Astrocyte of the spinal cord (primary cell): ENCODE data around the gene DCST1.
"Not testable (repeated sequence)": the region's sequence is repeated elsewhere in the genome, so short reads cannot be mapped to it uniquely, and the experiment has no call there.

ENCODE experiments used
- DNase-seq: peaks from one replicate; pipeline ENCODE4 v3.0.0; 2011; ENCODE audit warnings: low read depth, low spot score
- H3K4me3 ChIP-seq: 2 replicates; pipeline ENCODE4 v1.5.1; 2011; ENCODE audit warnings: low read depth, mild to moderate bottlenecking, low read length, moderate library complexity
- in situ Hi-C: cut with HindIII; loops from 2 replicates; pipeline ENCODE4 v1.10.0; 2017; ENCODE audit warnings: low sequenced_read_pairs
- TF ChIP-seq, protein P1 (sequence below): IDR thresholded peaks from 2 replicates; pipeline ENCODE4 v1.5.1; 2012; ENCODE audit warnings: low read depth, mild to moderate bottlenecking, low read length, inconsistent platforms

Gene DCST1

GRCh38 chr1:155033524-155033923 lies at the start of gene DCST1, which contains the start of gene DCST2:
Gene DCST1, plus strand, starts transcription at chr1:155033824. Its CDS starts 213 bp downstream, at chr1:155034037.
Gene DCST2, minus strand, starts transcription at chr1:155033781. Its CDS starts 80 bp downstream, at chr1:155033701.
- TF ChIP-seq, protein P1, sequence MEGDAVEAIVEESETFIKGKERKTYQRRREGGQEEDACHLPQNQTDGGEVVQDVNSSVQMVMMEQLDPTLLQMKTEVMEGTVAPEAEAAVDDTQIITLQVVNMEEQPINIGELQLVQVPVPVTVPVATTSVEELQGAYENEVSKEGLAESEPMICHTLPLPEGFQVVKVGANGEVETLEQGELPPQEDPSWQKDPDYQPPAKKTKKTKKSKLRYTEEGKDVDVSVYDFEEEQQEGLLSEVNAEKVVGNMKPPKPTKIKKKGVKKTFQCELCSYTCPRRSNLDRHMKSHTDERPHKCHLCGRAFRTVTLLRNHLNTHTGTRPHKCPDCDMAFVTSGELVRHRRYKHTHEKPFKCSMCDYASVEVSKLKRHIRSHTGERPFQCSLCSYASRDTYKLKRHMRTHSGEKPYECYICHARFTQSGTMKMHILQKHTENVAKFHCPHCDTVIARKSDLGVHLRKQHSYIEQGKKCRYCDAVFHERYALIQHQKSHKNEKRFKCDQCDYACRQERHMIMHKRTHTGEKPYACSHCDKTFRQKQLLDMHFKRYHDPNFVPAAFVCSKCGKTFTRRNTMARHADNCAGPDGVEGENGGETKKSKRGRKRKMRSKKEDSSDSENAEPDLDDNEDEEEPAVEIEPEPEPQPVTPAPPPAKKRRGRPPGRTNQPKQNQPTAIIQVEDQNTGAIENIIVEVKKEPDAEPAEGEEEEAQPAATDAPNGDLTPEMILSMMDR = no peak
- in situ Hi-C loops = no loop called here
- DNase-seq = no peak
- no peak within 1 kb of the TSS for H3K4me3 ChIP-seq

- H3K4me3 ChIP-seq, DNase-seq, in situ Hi-C loops: not testable (repeated sequence)
Measured at GRCh38 chr1:154986736-154987135, 46.9 kb upstream of the DCST1 start.

DNA sequence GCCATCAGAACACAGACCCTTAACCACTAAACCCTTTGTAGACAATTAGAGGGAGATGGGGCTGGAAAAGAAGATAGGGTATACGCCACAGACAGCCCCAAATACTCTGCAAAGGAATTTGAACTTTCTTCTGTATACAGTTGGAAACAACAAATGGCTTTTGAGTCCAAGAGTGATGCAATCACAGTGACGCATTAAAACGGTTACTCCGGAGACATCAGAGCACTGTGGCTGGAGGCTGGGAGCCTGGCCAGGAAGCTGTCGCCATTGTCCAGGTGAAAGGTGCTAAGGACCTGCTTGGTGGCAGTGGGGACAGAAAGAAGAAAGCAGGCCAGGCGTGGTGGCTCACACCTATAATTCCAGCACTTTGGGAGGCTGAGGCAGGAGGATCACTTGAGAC lies 46.3 kb upstream of the DCST1 start:
- no peak overlapping the region for H3K4me3 ChIP-seq
- no peak for DNase-seq
- TF ChIP-seq, protein P1 = no peak
- in situ Hi-C loops = no loop called here

DNA sequence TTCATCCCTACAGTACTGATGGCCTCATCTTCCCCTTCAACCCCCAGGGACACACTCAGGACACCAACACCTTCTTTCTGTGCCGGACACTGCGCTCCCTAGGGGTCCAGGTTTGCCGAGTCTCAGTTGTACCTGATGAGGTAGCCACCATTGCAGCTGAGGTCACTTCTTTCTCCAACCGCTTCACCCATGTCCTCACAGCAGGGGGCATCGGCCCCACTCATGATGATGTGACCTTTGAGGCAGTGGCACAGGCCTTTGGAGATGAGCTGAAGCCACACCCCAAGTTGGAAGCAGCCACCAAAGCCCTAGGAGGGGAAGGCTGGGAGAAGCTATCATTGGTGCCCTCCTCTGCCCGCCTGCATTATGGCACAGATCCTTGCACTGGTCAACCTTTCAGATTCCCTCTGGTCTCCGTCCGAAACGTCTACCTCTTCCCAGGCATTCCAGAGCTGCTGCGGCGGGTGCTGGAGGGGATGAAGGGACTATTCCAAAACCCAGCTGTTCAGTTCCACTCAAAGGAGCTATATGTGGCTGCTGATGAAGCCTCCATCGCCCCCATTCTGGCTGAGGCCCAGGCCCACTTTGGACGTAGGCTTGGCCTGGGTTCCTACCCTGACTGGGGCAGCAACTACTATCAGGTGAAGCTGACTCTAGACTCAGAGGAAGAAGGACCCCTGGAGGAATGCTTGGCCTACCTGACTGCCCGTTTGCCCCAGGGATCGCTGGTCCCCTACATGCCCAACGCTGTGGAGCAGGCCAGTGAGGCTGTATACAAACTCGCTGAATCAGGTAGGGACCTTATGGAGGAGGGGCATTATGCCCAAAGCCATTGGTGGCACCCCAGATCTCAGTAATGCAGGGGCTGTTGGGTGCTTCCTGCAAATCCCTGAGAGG lies 45.3 kb upstream of the DCST1 start:
- in situ Hi-C loops = no loop called here
- DNase-seq = no peak
- TF ChIP-seq, protein P1 = no peak
- no peak overlapping the region for H3K4me3 ChIP-seq

DNA sequence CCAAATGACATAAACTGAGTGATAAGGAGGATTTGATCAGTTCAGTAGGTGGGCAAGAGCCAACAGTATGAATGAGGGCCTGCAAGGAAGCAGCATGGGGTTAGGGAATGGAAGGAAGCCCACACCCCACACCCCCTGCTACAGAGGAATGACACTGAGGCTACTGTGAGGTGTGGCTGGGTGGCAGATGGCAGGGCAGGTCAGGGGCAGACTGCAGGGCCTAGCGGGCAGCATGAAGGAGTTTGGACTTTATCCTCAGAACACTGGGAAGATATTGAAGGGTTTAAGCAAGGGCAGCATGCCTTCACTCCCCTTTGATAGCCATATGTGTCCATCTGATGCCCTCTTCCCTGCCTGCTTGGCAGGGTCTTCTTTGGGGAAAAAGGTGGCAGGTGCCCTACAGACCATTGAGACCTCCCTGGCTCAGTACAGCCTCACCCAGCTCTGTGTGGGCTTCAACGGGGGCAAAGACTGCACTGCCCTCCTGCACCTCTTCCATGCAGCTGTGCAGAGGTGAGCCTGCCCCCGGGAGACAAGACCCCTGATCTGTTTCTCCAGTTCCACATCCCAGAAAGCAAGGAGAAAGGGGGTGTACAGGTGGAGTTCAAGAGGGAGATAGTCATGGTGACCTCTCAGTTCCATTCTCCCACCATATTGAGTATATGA lies 44.3 kb upstream of the DCST1 start:
- TF ChIP-seq, protein P1 = no peak
- in situ Hi-C loops = no loop called here
- H3K4me3 ChIP-seq = no peak overlapping the region
- DNase-seq = no peak

DNA sequence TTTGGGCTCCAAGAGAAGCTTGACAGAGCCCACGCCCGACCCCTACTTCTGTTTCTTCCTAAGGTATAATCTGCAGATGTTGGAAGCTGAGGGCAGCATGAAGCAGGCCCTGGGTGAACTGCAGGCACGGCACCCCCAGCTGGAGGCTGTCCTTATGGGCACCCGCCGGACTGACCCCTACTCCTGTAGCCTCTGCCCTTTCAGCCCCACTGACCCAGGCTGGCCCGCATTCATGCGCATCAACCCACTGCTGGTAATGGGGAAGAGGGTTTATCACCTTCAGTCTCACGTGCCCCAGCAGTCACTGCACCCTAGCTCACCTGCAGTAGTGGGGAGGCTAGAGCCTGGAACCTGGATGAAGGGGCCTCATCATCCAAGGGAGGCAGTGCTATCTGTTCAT lies 43.3 kb upstream of the DCST1 start:
- TF ChIP-seq, protein P1 = no peak
- DNase-seq = no peak
- in situ Hi-C loops = no loop called here
- H3K4me3 ChIP-seq = no peak overlapping the region
